Measurements from ENCODE around the gene ZDHHC17.

Gene ZDHHC17

DNA sequence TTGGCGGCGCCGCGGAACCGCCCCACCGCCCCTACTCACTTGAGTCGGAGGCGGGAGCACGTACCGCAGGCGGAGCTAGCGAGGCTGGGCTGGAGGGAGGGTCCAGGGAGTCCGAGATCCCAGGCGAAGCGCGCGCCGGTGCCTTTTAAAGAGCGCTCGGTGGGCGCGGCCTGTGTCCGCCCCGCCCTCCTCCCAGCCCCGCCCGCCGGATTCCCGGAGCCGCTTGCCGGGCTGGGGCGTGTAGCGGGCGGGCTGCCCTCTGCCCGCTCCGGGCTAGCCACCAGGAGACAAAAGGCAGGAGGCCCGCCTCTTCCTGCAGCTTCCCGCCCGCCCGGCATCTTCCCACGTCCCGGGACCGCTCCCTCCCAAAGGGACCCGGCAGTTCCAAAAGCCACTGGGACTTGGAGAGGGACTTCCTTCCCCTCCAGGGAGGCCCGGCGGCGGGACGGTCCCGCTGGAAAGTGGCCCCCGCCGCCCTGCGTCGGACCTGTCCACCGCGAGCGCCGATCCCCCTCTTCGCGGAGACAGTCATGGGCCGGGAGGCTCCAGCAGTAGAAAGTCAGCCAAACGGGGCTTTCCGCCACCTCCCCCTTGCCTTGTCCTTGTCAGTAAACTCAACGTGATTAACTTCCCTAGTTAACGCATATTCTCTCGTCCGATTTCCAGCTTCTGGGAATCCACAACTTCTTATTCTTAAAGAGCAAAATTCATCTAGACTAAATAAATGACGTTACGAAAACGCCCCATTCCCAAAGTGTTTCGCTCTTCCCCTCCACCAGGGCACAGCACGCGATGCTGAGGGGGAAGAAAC, 115.2 kb downstream of the ZDHHC17 start, which contains the start of gene CSRP2:
Gene CSRP2, minus strand, starts transcription at position 121 of the 811 bp plus-strand sequence. CDS start 12,759 bp downstream, outside the sequence.
- DNase-seq (ENCODE audit: low read depth) = peak; percentile 82

DNA sequence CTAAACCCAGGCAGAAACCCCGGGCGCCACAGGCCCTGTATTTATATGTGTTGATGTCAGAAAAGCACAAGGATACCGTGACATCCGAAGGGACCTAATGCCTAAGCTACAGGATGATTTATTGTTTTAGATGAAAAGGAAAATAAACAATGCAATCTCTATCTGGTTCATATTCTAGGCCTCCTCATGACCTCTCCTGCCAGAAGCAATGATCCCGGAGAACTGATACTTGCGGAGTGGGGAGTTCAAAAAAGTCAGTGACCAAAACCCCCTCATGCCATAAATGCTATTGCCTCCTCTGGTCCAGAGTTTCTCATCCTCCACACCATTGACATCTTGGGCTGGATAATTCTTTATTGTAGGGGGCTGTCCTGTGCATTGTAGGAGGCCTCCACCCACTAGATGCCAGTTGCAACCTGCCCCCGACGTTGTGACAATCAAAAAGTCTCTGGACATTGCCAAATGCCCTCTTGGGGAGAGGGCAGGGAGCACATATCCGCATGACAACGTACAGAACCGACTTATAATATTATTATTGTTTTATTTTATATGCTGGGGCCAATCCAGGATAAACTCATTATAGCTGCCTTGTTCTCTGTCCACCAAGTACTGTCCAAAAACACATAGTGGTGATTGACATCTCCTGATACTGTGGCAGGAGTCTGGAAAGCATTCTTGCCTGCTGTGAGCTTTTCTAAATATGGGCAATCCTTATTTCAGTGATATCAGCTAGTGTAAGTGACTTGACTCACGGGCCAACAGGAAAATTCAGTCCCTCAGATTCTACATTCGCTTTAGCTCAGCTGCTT, 116.0 kb downstream of the ZDHHC17 start:
- no peak for DNase-seq (ENCODE audit: low read depth)

GRCh38 chr12:76880519-76881023, 116.7 kb downstream of the ZDHHC17 start:
- no peak for DNase-seq (ENCODE audit: low read depth)

DNA sequence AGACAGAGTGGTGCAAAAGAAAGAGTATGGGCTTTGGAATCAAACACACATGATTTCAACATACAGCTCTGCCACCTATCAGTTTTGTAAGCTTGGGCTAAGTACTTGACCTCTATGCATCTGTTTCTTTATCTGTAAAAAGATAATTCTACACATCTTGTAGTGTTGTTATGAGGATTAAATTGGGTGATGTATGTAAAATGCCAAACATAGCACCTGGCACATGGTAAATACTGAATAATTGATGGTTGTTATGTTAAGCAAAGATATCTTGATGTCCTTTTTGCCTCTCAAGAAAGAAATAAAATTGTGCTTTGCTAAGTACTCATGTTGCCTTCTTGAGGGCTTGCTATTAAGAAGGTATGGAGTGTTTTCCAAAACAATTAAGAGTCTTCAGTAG, 117.2 kb downstream of the ZDHHC17 start:
- no peak for DNase-seq (ENCODE audit: low read depth)

GRCh38 chr12:76882367-76882766, 118.5 kb downstream of the ZDHHC17 start:
- DNase-seq (ENCODE audit: low read depth) = no peak

- DNase-seq (ENCODE audit: low read depth) = peak; percentile 21
These were observed 119.2 kb downstream of the ZDHHC17 start for GRCh38 chr12:76883151-76883550.

DNA sequence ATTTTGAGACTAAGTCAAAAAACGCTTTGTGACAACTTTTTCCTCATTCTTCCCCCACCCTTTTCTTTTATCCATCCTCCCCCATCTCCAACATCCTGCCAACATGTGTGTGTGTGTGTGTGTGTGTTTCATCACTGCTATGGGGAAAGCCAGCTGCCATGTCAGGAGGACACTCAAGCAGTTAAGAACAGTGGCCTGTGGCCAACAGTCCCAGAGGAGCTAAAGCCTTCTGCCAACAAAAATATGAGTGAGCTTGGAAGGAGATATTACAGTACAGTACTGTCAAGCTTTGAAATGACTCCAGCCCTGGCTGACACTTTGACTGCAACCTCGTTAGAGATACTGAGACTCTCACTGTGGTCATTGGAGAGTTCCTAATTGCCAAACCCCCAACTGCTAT, 119.9 kb downstream of the ZDHHC17 start:
- peak; percentile 89 for DNase-seq (ENCODE audit: low read depth)

GRCh38 chr12:76888775-76889174, 124.9 kb downstream of the ZDHHC17 start:
- DNase-seq (ENCODE audit: low read depth) = no peak

- no peak for DNase-seq (ENCODE audit: low read depth)
These were observed 126.5 kb downstream of the ZDHHC17 start for GRCh38 chr12:76890151-76891143.

DNA sequence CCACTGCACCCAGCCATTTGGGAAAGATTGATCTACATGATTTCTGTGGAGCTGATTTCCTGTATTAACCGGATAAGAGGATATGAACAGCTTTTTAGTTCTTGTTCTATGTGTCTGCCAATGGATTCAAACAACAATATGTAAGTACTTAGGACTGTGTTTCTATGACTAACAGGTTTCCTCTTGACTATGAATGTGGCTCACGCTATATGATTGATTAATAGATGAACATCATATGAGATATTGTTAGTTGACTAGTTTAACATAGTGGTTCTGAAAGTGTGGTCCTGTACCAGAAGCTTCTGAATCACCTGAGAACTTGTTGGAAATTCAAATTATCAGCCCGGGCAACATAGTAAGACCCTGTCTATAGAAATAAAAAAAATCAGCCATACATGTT, 127.7 kb downstream of the ZDHHC17 start:
- no peak for DNase-seq (ENCODE audit: low read depth)

DNA sequence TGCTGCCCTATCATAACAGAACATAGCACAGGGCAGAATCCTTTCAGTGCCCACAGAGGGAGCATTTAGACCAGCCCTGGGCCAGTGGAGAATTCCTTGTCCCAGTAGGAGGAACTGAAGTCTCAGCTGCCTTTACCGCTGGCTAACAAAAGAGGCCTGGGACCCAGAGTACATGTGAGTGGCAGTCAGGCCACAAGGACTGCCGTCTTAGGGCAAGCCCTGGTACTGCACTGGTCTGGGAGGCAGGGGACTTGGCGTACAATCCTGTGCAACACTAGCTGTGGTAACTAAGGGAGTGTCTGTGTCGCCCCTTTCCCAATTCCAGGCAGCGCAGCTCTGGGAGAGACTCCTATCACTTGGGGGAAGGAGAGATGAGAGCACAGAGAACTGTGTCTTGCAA, 131.9 kb downstream of the ZDHHC17 start:
- DNase-seq (ENCODE audit: low read depth) = no peak

DNA sequence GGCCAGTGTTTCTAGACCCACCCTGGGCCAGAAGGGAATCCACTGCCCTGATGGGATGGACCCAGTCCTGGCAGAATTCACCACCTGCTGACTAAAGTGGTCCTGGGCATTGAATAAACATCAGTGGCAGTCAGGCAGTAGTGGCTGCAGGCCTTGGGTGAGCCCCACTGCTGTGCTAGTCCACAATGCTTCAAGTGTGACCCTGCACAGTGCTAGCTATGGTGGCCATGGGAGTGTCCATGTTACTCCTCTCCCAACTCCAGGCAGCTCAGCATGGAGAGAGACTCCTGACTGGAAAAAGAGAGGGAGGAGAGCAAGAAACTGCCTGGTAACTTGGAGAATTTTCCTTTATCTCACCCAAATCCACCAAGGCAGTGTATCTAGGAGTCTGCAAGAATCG, 132.4 kb downstream of the ZDHHC17 start:
- DNase-seq (ENCODE audit: low read depth) = no peak

DNA sequence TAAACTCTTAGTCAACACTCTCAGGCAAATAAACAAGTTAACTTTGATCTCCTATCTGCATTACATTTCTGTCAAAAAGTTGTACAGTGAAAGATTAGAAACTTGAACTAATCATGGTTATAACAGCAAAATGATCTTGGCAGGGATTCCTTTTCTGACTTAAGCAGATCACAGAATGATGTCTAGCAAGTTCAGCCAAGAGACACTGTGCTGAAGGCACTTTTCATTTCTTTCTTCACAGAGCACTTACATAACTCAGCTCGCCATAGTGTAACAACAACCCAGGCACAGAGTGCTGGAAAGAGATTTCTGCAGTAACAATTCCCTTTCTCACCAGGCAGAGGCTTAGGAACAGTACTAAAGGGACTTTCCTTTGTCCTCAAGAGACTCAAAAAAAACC, 134.5 kb downstream of the ZDHHC17 start:
- DNase-seq (ENCODE audit: low read depth) = no peak

DNA sequence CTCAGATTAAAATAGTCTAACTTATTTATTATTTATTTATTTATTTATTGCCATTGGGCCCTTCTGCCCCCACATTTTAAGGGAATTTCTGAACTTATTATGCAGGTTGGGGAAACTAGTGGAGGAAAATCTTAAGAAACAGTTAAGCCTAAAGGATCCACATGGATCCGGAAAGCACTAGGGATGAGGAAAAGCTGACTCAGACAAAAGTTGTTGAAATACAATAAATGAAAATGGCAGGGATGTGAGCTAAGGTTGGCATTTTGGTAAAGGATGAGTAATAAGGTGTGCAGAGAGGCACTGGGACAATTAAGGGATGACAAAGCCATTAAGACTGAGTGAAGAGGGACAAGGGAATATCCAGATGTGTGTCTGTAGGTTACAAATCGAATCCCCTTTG, 135.6 kb downstream of the ZDHHC17 start:
- no peak for DNase-seq (ENCODE audit: low read depth)

DNA sequence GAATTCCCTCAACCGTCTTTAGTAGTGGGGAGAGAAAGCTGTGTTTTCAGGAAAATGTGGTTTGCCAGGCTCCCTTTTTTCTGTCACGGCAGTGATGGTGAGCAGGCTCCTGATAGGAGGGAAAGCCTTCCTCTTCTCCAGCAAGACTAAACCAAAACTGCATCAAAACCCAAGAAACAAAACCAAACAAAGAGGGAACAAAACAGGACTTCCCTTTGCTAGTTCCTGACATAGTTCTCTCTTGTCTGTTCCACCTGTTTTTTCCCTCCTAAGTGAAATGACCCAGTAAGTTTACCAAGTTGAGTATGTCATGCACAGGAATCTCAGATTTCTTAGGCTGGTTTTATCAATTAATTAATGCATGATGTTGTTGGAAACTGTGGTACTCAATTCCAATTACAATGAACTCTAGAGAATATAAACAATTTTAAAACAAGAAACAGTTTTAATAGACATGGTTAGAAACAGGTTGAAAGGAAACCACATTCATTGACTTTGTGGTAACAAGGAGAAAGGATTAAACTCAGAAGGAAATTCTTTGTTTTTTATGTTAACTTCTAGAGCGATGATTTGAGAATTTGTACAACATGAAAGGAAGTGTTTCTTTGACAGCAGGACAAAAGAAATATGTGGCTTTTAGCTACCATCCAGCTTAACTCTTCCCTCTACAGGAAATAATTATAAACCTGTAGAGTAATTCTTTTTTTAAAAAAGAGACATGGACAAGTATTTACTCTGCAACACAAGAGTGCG, 137.9 kb downstream of the ZDHHC17 start:
- DNase-seq (ENCODE audit: low read depth) = no peak
